ENCODE results near the gene COL12A1.

GRCh38 chr6:75211920-75212590, 6.2 kb upstream of the COL12A1 start:
- TF ChIP-seq GATA2 (IDR thresholded peaks at IDR 0.05; ENCODE audit: low read depth, low read length), result no peak
- TF ChIP-seq GATA3 (IDR thresholded peaks at IDR 0.05; ENCODE audit: low read depth, low read length), result no peak

All from SH-SY5Y (cell line).